ENCODE results near the gene ZNF385C.

- TF ChIP-seq POLR2A (IDR thresholded peaks at IDR 0.05) (no peak), CTCF (IDR thresholded peaks at IDR 0.05) (no peak)
Measured at GRCh38 chr17:42077755-42078154, 20.5 kb downstream of the ZNF385C start.
